Activated T-cell treated with anti-CD3 and anti-CD28 coated beads for 4 hours (primary cell): ENCODE data around the gene FOXP1.

Experiments
- DNase-seq: peaks from one replicate; pipeline ENCODE4 v3.0.0-alpha.2; 2020

FOXP1 gene

DNA sequence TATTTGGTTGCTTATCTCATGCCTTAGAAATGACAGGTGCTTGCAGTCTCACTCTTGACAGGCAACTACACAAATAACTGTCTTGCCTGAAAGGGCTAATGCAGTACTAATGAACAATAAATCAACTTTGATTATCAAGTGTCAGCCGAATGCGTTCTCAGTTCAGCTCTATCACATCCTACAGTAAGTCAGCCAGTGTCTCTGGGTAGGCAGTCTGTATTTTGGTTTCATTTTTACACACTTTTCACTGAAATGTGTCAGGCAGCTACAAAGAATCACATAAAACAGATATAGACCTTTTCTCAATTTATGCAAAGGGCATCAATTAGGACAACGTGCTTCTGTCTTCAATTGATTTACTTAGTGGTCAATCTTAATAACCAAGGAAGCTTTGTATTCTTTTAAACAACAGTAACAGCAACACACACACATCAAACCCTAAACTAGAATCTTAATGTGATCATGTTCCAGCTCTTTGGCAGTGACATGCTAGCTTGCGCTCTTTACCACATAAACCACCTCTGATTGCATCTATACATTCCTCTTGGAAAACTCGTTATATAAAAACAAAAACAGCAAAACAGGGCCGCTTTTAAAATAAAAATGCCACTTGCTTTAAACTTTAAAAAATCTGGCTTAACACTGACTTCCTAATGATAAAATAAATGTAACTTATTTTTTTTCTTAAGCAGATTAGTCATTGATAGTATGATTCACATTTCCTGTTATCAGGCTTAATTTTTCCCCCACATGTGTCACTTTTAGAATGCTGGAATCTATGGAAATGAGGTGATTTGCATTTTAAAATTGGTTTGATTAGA lies 520.4 kb downstream of the FOXP1 start:
- DNase-seq, result no peak

DNA sequence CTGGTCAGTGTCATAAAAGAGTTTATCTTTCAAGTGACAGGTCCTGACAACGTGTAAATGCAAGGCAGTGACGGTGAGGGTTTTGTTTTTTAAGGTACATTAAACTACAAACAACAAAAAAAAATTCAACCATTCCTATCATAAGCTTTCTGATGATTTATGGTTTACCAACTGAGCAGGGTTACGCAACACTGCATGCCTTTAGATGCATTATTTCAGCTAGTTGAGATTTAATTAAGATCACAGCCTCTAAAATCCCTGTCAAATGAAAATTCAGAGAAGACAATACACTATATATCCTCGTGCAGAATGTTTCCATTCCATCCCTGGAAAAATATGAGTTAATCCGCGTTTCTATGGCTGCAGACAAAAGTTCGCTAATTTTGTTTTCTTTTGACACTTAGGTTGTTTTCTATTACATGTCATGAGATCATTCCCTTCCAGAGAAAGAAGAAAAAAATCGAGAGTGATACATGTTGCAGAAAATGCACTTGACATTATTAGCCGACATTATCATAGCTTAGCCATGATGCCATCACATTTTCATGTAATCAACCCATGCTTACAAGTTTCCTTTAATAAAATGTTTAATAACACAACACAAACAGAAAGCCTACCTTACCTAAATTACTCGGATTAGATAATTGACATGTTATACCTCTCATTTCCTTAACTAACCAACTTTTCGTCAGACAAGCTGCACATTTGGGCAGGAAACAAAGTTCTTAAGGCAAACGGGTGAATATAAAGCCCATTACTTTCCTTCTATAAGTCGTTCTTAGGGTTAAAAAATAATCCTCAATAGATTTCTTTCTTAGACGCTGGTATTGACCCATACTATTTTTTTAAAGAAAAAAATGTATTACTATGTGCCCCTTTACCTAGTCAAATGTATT lies 521.2 kb downstream of the FOXP1 start:
- DNase-seq, result no peak

DNA sequence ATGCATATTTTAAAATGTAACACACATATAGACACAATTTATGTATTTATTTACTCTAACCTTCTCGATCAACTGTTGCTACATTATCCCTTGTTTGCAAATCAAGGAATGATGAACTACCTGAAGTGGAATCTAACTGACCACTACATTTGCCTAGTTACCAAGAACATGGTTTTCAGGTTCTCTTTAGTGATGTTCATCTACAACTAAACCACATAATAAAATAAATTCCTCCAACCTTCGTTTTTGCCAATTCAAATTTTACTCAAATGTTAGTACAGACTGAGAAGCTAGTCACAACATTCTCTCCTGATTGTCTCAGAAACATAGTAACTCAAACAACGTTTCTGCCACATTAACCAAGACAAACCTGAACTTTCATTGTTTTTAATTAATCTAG lies 521.9 kb downstream of the FOXP1 start:
- no peak for DNase-seq

DNA sequence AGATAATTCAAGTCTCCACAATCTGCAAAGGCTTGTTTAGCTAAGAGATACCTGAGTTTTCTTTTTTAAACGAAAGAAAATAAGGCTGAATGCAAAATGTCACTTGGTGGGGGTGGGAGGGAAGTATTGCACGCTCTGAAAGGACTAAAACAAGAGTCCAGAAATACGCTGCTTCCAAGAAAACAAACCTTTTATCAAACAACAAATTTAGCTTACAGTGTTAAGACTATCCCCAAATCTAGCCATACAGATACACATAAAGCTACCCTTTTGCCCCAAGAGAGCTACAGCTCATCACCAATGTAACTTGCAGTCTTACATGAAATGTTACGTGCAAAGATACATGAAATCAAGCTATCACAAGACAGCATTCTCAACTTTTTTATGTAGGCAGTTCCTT lies 522.5 kb downstream of the FOXP1 start:
- DNase-seq, result no peak

DNA sequence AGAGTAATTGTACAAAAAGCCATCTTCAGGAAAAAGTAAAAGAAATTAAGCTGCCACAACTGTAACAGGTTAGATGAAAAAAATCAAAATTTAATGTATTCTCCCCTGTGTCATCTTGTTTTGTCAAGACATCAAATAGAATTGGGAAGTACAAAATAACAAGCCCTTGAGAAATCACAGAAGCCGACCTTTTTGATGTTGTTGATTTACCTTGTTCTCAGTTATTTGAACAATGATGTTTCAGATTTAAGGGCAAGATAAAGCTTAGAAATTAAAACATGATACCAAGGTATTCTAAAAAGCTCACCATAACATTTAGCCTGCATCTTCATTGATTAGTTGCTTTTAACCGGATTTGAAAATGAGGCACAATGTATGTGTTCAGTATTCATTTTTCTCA lies 523.0 kb downstream of the FOXP1 start:
- no peak for DNase-seq

DNA sequence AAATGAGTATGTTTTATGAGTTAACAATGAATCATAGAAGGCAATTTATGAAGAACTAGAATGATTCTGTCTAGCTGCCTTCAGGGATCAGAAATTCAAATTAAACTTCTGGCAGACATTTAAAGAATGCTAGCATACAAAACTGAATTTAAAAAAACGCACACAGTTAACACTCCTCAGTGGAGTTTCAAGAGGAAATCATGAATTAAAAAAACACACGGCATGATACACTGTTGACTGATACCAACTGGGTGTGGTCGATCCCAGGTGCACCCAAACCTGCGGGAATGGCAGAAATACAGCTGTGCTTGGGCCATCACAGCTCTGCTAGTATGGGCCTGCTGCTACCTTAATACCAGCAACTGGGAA lies 526.0 kb downstream of the FOXP1 start:
- no peak for DNase-seq

DNA sequence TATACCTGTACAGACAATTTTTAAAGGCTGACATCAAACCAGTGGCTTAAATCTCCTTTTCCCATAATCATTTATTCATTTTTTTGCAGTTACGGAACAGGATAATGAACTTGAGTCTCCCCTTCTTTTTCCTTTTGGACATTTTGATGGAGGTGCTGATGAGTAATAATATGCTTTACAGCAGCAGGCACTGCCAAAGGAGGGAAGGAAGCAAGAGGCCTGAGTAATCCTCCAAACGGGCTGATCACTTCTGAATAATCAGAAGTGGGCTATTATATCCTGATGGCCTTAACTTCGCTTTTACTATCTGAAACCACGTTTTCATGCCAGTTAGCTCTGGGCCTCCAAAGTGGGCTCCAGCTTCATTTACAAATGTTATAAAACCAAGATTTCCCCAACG lies 527.2 kb downstream of the FOXP1 start:
- no peak for DNase-seq

DNA sequence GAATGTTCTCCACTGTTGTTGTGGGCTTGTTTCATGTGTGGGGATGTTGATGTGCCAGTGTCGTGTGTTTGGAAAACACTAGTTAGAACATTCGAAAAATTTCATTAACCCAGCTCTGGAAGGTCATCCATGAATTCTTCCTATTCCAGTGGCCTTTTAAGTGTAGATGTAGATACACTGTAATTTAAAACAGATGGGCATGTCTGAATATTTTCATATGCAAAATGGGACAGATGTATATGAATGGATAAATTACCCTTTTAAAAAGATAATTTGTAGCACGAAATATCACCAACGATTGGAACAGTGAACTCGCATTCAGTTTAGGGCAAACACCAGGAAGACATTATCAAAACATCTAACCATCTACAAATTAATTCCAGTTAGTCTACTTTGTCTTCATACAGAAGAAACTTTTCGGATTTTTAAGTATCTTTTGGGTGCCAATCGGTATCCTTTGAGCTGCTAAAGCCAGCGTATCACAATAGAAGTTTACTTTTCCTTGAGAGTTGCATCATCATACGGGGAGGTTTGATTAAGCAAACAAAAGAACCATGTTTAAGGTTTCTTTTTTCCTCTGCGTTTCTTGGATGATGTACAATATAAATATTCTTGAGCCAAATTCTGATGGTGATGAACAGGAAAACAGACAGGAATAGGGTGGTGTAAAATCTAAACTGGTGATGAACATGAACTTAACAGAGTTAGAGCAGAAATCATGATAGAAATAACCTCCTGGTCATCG lies 528.1 kb downstream of the FOXP1 start:
- no peak for DNase-seq

DNA sequence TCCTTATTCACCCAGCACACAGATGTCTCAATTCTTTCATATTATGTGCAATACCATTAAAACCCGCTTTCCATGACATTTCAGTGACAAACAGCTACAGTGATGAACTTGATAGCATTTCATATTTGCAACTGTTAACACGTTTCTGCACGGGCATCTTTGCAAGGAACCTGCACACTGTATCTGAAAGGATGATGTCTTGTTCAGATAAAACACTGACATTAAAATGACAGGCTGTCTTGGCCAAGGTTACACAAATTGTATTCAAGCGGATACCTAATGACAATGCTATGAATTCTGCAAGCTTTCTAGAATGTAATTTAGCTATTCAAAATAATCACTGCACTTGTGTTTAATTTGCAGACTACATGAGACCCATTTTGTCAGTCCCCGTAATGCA lies 529.2 kb downstream of the FOXP1 start:
- no peak for DNase-seq

DNA sequence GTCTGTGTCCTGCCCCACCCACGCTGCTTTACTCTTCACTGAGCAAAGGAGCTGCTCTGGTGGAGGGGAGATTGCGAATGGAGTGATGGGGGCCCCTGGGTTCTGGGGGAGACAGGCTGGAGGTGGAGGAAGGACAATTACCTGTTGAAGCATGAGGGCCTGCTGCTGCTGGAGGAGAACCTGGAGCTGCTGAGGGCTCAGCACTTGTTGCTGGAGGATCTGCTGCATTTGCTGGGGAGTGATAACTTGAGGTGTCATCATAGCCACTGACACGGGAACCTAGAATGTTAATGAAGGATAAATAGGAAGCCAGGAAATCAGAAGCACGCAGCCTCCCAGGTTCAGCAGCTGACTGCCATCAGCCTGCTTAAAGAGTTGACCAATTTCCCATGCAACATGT lies 530.0 kb downstream of the FOXP1 start:
- no peak for DNase-seq

DNA sequence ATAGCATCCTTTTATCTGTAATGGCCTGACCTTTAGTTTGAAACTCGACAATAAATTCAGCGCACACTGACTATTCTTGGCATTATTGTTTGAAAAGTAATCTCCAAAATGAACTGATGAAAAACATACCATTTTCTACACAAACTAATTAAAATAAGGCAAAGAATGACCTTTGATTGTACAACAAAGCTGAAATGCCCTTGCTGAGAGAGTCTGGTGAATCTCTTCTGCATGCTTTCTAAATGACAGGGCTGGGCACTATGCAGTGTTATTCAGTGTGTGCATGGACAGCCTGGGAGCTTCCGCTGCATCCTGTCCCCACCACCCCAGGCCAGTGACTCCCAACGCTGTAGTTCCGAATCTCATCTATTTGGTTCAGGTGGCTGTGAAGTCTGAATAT lies 530.8 kb downstream of the FOXP1 start:
- no peak for DNase-seq

DNA sequence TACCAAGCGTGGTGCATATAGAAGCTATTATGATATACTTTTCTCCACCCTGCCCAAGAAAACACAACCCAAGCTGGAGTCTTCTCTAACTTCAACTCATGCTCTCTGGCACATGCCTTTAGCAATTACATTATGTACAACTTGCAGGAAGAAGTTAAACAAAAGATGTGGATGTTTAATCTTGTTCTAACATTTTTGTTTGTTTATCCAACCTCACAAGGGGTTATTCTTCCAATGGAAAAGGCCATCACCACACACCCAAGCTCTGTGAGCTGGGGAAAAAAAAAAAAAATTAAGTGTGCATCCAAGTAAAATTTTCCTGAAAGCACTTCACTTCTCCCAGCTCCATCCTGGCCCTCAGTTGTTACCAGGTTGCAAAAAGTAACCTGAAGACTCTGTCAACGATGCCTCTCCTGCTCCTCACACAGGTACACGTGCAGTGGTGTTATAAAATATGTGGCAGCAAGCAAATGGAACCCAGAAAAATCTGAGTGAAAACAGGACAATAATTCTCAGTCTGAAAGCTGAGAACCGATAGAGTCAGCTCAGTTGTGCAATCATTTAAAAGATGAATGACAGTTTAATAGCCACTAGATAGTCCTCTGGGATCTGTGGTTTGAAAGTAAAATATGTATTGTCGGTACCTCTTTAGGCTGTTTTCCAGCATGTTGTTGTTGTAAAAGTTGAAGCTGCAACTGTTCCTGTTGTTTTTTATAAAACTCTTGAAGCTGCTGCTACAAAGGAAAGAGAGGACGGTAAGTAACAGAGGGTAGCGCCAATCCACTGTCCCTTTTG lies 531.4 kb downstream of the FOXP1 start:
- DNase-seq, result no peak

DNA sequence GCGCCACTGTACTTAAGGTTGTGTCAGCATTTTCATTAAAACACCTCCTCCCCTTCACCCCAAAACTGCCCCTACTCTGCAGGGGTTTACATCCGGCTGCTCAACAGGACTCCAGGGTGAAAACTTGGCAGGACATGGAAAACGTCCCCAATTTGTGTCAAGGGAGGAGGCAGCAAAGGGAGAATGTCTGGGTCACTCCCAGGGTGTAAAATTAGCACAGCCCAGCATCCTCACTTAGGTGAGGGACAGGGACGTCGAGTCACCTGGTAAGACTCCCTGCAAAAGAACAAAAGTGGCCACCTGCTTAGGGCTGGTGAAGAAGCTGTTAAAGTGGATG lies 532.3 kb downstream of the FOXP1 start:
- DNase-seq, result no peak

DNA sequence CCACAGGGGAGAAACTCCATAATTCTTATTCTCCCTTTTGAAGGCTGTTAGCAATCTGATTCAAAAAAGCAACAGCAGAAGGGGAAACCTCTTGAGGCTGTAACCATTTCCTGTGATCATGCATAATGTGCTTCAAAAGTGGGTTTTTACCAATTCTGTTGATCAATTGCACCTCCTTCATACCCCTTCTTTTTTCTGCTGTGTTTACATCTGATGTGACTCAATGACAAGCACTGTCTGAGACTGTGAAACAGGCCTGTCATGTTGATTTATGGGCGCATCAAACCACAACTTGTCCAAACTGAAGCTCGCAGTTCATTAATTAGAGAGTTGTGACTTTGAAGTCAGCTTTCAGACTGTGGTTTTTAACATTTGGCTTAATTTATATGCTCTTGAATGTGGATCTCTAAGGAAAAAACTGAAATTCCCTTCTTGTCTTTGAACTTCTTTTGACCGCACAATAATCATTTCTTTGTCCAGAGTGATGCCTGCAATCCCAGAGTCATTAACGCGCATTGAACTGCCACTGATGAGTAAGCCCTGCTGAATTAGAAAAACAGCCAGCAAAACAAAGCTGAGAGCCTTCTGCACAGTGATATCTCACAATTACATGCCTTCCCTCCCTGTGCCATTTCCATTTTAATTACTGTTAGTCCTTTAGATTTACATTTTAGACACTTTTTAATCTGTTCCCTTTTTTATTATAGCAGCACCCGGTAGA lies 532.8 kb downstream of the FOXP1 start:
- DNase-seq, result no peak

DNA sequence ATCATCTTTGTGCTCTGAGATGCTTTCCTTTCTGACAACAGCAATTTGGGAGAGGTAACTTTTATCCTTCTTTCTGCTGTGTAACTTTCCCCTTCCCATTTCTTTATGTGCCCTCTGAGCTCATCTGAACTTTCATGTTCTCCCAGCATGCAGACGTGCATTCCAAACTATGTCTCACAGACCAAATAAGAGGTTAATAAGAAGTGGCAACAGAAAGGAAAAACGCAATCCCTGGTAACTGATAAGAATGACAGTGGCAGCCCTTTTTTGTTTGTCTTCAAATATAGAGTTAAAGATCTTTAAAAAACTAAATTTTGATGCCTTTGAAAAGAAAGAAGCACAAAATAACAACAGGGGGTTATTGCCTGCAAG lies 533.4 kb downstream of the FOXP1 start:
- DNase-seq, result no peak

DNA sequence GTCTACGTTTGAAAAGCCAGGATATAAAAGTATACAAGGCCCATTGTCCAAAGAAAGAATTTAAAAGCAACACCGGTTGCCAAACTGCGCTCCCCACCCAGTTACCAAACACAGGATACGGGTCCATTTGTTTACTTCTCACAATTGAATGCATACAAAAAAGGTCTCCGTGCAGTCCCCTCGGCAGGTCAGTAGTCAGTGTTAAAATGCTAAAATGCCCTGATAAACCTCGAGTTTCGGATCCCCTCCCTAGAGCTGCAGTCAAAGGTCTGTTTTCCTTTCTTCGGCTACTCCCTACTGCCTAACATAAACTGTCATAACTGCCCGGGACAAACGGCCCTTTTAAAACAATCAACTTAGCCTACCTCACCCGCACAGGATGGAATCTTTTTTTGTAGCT lies 534.6 kb downstream of the FOXP1 start:
- DNase-seq, result no peak

DNA sequence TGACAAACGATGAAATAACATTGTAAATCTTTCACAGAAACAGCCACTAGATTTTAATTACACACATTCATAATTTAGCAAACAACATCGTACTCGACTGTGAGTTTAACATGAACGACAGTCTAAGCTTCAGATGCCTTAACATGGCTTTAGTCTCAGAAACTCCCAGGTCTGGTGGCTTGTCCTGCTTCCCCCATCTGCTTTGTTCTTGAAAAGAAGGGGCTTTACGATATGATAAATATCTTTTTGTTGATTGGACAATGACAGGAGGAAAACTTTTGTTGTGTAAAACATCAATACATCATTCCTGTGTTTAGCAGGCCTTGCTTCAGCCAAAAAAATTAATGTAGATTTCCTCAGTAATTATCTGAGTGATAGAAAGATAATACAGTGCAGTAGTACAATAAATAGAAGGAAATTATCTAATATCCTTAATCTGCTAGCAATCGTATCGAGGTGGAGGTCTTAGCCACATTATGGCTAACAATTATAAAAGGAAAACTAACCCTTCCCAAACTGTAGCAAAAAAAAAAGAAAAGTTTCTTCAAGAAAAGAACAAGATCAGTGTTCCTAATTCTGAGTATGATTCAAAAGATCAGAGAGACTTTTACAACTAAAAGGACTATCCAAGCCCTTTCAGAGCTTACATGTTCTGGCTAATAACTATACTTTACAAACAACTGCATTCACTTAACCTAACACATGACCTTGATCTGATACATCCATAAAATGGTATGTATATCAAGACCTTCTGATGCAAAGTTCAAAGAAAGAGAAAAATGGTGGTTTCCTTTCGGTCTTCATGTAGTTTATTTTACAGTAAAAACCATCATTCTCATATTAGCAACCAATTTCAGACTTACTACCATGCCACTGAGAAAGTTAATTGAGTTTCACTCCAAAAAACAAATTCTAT lies 535.7 kb downstream of the FOXP1 start:
- DNase-seq, result no peak

DNA sequence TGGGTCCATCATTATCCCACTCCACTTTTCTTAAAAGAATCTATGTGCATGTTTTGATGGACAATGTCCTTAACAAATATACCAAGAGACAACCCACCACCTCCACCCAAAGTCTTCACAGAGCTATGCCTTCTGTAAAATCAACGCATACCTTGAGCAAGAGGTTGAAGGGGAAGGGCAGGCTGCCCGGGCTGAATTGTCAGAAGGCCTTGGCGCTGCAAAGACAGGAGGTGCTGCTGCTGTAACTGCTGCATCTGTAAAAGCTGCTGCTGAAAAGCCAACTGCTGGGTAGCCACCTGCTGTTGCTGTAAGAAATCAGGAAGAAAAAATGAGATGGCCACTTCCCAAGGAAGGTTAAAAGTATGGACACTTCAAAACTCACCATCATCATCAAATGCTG lies 536.7 kb downstream of the FOXP1 start:
- DNase-seq, result no peak

DNA sequence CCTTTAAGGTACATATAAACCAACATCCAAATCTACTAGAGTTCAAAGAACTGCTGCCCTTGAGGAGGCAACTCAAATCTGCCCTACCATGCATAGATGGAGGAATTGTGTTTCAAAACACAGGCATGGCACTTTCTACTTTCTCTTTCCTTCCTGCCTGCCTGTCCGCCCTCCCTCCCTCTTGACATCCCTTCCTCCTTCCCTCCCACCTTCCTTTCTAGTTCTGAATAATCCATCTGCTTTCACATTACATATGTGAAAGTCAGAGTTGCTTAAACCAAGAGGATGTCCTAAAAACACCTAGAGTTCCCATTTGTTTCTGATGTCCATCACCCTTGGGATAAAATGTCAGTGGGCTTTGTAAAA lies 537.6 kb downstream of the FOXP1 start:
- no peak for DNase-seq

DNA sequence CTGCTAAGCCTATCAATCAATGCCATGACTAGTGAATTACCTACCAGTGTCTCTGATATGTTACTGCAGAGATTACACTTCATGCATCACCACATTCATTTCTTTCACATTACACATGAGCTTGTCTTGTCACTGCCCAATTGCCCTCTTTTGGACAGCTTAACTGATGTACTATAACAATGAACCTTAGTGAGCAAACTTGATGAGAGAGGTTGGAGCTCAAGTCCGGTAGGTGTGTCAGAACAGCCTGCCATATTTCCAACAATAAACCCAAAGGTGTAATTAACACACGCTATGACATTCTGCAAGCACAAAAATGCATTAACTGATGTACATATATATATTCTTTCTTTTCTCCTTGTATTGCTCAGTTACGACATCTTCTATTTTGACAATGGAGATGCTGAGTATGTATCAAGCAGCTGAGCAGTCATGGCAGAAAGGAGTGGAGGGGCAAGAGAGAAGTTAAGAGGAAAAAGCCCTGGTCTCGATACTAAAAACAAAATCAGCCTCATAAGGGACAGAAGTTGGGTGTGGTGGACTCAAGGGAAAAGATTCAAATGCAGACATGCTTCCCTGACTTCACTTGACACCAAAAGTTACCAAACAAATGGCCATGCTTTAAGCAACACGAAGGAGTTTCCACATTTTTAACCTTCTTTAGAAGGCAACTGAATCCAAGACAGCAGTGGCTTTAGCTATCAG lies 538.2 kb downstream of the FOXP1 start:
- no peak for DNase-seq

DNA sequence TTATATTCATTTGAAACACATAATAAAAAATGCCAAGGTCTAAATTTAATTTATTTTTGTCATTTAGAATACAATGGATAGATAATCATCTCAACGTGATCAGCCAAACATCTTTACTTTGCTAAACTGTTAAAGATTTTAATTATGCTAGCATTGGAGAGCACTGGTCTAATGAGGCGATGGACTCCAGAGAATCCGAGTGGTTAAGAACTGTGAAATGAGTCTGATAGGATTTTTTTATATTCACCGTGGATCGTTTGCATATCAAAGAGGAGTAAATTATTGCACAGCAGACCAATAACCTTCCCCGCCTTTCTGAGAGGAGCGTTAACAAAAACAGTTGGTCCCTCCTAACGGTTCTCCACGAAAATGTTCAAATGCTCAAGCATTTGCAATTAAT lies 540.8 kb downstream of the FOXP1 start:
- no peak for DNase-seq
